Activated CD8-positive, alpha-beta memory T cell treated with anti-CD3 and anti-CD28 coated beads, Interleukin-2, amount 10 ng/mL, durations not matched to agents 7 days and 5 days (primary cell): Measurements from ENCODE around the gene PCDHAC2. TPM values are rescaled to one million over a fixed set of nuclear protein-coding genes. Genes with fewer than 3 reads are reported as not detected.

Source experiments
- ATAC-seq: fragments of 150-1000 bp; cut with Tn5 transposase; one replicate; pipeline ENCODE4 v1.10.0; 2021; ENCODE audit warnings: moderate library complexity
- CTCF ChIA-PET: fragments of 350-600 bp; sonication (Branson Sonifier 250); formaldehyde crosslinking; loops from one replicate; lab custom pipeline; 2021; ENCODE audit warnings: antibody characterized with exemption; lab: Charles Lee
- DNase-seq: peaks from one replicate; pipeline ENCODE4 v3.0.0-alpha.2; 2020
- H3K27ac Mint-ChIP-seq: one replicate; pipeline ENCODE4 v1.8.0; 2021; ENCODE audit warnings: mild to moderate bottlenecking, mixed read lengths
- H3K27me3 Mint-ChIP-seq: one replicate; pipeline ENCODE4 v1.8.0; 2021; ENCODE audit warnings: mixed read lengths
- H3K36me3 Mint-ChIP-seq: one replicate; pipeline ENCODE4 v1.8.0; 2021; ENCODE audit warnings: mild to moderate bottlenecking, mixed read lengths
- H3K4me1 Mint-ChIP-seq: one replicate; pipeline ENCODE4 v1.8.0; 2021; ENCODE audit warnings: mixed read lengths
- H3K4me3 Mint-ChIP-seq: one replicate; pipeline ENCODE4 v1.8.0; 2021; ENCODE audit warnings: mild to moderate bottlenecking, moderate library complexity, mixed read lengths
- H3K9me3 Mint-ChIP-seq: one replicate; pipeline ENCODE4 v1.8.0; 2022; ENCODE audit warnings: low read depth, mixed read lengths
- total RNA-seq, 2 experiments: library from RNA; stranded (reverse); gene quantifications; one replicate each; pipeline ENCODE4 v1.2.3, GENCODE V29; 2021

Gene PCDHAC2
- total RNA-seq, 2 experiments from 2014 or later = not detected

DNA sequence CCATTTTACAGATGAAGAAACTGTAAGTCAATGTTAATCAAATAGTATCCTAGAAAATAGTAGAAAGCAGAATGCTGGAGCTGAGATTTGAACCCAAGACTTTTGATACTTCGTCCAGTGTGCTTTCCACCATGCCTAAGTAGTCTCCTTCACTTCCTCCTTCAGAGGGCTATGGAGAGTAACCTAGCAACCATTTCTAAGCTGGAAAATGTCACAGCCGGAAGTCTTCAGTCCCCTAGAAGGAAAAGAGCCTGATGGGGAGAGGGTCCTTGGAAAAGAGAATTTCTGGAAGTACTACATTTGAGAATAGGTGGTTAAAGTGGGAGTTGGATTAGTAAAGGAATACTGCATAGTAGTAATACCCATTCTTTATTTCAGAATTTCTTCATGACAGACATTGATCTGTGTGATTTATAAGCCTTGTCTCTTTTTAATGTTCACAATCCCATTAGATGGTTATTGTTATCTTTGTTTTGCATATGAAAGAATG, 32.7 kb downstream of the PCDHAC2 start:
- no peak overlapping the region for H3K27ac Mint-ChIP-seq
- H3K9me3 Mint-ChIP-seq = no peaks in the 10 kb centered on the region
- CTCF ChIA-PET = no interaction called here
- H3K27me3 Mint-ChIP-seq = peaks cover 17% of the 10 kb centered on the region
- DNase-seq (no peak), ATAC-seq (no peak)
- H3K36me3 Mint-ChIP-seq = no peaks in the 10 kb centered on the region
- no peak overlapping the region for H3K4me3 Mint-ChIP-seq
- H3K4me1 Mint-ChIP-seq = no peaks in the 10 kb centered on the region

GRCh38 chr5:141001446-141001843, 35.2 kb downstream of the PCDHAC2 start:
- Mint-ChIP-seq H3K9me3 (no peaks in the 10 kb centered on the region), H3K36me3 (no peaks in the 10 kb centered on the region), H3K27me3 (peaks cover 17% of the 10 kb centered on the region), H3K4me3 (no peak overlapping the region), H3K27ac (no peak overlapping the region), H3K4me1 (no peaks in the 10 kb centered on the region)
- CTCF ChIA-PET = no interaction called here
- DNase-seq = no peak
- ATAC-seq = no peak

DNA sequence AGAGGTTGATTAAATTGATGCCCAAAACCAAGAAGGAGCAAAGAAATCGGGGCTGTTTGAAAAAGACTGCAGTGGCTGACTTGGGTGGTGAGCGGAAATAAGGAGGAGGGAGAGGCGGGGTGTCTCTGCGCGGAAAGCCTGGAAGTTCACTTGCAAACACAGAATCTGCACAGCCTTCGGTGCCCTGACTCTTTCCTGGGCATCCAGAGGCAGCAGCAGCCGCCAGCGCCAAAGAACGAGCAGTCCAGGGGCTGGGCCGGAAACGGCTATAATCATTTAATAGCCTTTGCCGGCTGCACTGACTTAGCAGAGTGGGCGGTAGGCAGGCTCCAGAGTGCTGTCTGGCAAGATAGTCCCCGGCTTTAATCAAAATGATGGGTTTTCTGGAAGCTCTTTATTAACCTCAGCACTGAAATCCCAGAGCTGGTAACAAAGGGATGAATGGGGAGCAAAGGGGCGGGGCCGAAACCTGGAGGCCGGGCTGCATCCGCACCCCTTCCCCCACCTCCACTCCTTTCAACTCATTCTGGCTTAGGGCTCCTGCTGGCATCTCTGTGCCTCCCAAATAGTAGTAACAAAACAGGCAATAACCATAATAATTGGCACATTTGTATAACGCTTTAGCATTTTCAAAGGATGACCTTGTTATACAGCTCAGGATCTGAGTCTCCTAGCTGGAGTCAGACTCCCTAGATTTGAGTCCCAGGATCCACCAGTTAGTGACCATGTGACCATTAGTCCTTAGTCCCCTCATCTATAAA, 35.7 kb downstream of the PCDHAC2 start:
- H3K9me3 Mint-ChIP-seq = no peaks in the 10 kb centered on the region

GRCh38 chr5:141002605-141002965, 36.3 kb downstream of the PCDHAC2 start:
- no peak overlapping the region for H3K27ac Mint-ChIP-seq
- H3K27me3 Mint-ChIP-seq = peaks cover 17% of the 10 kb centered on the region
- no peak for ATAC-seq

More for the DNA sequence above, 35.7 kb downstream of the PCDHAC2 start:
- H3K4me3 Mint-ChIP-seq = no peak overlapping the region
- DNase-seq = no peak
- no peaks in the 10 kb centered on the region for H3K36me3 Mint-ChIP-seq
- H3K27ac Mint-ChIP-seq = no peak overlapping the region
- ATAC-seq = no peak
- peaks cover 17% of the 10 kb centered on the region for H3K27me3 Mint-ChIP-seq
- CTCF ChIA-PET = no interaction called here
- no peaks in the 10 kb centered on the region for H3K4me1 Mint-ChIP-seq

DNA sequence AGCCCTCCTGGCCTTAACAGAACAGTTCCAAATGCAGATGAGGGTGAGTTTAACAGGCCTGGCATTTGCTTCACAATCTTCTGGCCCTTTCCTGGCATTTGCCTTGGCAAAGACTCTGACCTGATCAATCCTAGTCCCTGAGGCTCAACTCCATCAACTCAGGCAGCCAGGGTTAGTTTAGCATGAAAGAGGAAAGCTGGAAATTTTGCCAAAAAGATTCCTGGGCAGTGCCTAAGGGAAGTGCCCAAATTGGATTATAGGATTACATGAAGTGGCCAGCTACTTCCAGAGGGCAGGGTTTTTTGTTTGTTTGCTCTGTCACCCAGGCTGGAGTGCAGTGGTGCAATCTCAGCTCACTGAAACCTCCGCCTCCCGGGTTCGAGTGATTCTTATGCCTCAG, 36.8 kb downstream of the PCDHAC2 start:
- no peaks in the 10 kb centered on the region for H3K9me3 Mint-ChIP-seq
- H3K4me1 Mint-ChIP-seq = no peaks in the 10 kb centered on the region
- no peak for DNase-seq
- H3K27ac Mint-ChIP-seq = no peak overlapping the region
- CTCF ChIA-PET = no interaction called here
- peaks cover 17% of the 10 kb centered on the region for H3K27me3 Mint-ChIP-seq
- no peak overlapping the region for H3K4me3 Mint-ChIP-seq
- H3K36me3 Mint-ChIP-seq = no peaks in the 10 kb centered on the region
- no peak for ATAC-seq

More at GRCh38 chr5:141002605-141002965, 36.3 kb downstream of the PCDHAC2 start:
- CTCF ChIA-PET = no interaction called here
- DNase-seq = no peak
- no peak overlapping the region for H3K4me3 Mint-ChIP-seq
- no peaks in the 10 kb centered on the region for H3K4me1 Mint-ChIP-seq
- H3K36me3 Mint-ChIP-seq = no peaks in the 10 kb centered on the region
- no peaks in the 10 kb centered on the region for H3K9me3 Mint-ChIP-seq

DNA sequence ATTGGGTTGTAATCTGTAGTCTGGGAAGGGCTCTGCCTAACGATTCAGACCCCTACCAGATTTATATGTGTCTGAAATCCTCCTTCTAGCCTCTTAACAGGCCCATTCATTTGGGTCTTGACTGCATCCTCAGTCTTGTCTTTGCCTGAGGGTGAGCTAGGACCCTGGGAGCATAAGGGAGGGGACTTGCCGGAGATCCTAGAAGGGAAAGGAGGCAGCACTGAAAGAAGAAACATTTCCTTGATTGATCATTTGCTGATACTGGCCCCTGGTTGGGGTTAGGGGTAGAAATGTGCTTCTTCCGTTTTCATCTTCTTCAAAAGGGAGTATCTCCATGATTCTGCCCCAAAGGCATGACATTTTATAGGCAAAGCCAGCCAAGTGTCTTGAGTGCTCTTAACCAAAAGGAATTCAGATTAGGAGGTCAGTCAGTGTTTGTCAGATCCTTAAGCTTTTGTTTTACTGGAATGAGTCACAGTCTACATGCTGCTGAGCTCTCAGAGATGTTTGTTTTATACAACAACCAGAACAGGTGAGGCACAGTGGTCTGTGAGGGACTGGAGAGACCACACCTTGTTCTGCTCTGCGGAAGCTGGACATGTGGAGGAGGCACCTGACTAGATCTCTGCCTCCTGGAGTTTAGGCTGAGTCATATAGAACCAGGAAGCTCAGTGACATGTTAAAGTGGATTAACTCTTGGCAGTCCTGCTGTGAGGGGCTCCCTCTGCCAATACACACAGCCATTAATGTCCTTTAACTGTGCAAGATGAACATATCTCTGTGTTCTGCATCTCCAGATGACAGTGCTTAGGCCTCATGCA, 37.7 kb downstream of the PCDHAC2 start:
- Mint-ChIP-seq H3K4me3 (no peak overlapping the region), H3K9me3 (no peaks in the 10 kb centered on the region), H3K27ac (no peak overlapping the region), H3K27me3 (peaks cover 17% of the 10 kb centered on the region), H3K36me3 (no peaks in the 10 kb centered on the region), H3K4me1 (no peaks in the 10 kb centered on the region)
- CTCF ChIA-PET = no interaction called here
- no peak for DNase-seq
- ATAC-seq = no peak

DNA sequence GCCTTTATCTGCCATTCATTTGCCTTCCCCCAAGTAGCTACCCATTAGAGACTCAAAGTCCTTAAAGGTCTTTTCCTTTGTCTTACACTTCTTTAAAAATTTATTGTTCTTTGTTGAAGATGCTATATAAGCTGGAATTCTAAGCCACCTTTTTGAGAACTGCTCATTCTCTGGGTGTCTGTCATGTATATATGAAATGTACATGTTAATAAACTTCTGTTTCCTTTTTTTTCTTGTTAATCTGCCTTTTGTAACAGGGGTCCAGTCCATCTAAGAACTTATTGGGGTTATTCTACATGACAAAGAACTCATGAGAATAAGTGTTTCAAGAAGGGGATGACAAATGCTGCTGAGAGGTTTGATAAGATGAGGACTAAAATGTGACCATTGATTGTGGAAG, 41.5 kb downstream of the PCDHAC2 start:
- Mint-ChIP-seq H3K9me3 (no peaks in the 10 kb centered on the region), H3K27me3 (no peaks in the 10 kb centered on the region), H3K36me3 (no peaks in the 10 kb centered on the region), H3K4me3 (no peak overlapping the region), H3K4me1 (no peaks in the 10 kb centered on the region), H3K27ac (no peak overlapping the region)
- no peak for DNase-seq
- ATAC-seq = no peak
- CTCF ChIA-PET = no interaction called here

DNA sequence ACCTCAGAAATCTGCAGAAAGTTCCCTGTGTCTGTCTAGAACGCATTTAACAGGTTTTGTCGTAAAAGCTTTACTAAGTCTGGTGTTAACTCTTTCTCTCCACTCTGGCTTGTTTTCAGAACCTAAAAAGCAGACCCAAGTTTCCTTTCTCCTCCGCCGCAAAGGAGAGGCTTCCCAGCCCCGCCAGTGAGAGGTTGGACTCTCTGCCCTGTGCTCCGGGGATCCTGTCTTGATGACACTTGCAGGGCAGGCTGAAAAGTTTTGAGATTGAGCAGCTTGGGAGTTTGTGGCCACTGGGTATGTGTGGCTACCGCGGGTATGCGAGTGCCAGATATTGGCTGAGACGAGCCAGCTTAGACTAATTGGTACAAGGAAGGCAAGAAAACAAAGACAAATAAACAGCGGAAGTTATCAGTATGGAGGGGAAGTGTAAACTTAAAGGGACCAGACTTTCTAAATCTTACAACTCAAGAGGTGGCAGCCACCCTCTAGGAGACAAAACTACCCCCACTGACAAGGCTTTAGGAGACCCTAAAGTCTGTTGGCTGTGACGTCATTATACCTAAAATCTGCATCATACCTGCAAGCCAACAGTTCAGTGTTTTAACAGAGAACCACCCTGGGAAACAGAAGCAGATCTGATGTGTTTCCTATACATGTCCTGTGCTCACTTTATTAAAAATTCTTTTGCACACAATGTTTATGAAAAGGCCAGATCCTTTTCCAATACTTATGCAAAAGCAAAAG, 43.9 kb downstream of the PCDHAC2 start:
- CTCF ChIA-PET = no interaction called here
- no peak for DNase-seq
- Mint-ChIP-seq H3K4me1 (no peaks in the 10 kb centered on the region), H3K36me3 (no peaks in the 10 kb centered on the region), H3K4me3 (no peak overlapping the region), H3K27ac (no peak overlapping the region), H3K9me3 (no peaks in the 10 kb centered on the region), H3K27me3 (no peaks in the 10 kb centered on the region)
- ATAC-seq = no peak

GRCh38 chr5:141017943-141018342, 51.7 kb downstream of the PCDHAC2 start:
- Mint-ChIP-seq H3K9me3 (no peaks in the 10 kb centered on the region), H3K27me3 (no peaks in the 10 kb centered on the region), H3K36me3 (no peaks in the 10 kb centered on the region), H3K27ac (no peak overlapping the region), H3K4me1 (no peaks in the 10 kb centered on the region), H3K4me3 (no peak overlapping the region)
- DNase-seq (no peak), ATAC-seq (no peak)
- CTCF ChIA-PET = no interaction called here

Other genes with a start within 250 kb of the PCDHAC2 start
- gene PCDHA1, start 180.3 kb upstream of the PCDHAC2 start, total RNA-seq = not detected
- gene PCDHA2, start 171.6 kb upstream of the PCDHAC2 start, total RNA-seq = not detected
- not detected for gene PCDHA3, start 165.4 kb upstream of the PCDHAC2 start, total RNA-seq
- gene PCDHA4, start 159.4 kb upstream of the PCDHAC2 start, total RNA-seq = not detected
- not detected for gene PCDHA5, start 144.9 kb upstream of the PCDHAC2 start, total RNA-seq
- not detected for gene PCDHA6, start 138.5 kb upstream of the PCDHAC2 start, total RNA-seq
- gene PCDHA7, start 132.2 kb upstream of the PCDHAC2 start, total RNA-seq = not detected
- gene PCDHA8, start 125.3 kb upstream of the PCDHAC2 start, total RNA-seq = not detected
- not detected for gene PCDHA9, start 118.1 kb upstream of the PCDHAC2 start, total RNA-seq
- not detected for gene PCDHA10, start 110.6 kb upstream of the PCDHAC2 start, total RNA-seq
- gene PCDHA11, start 97.5 kb upstream of the PCDHAC2 start, total RNA-seq = not detected
- not detected for gene PCDHA12, start 91.2 kb upstream of the PCDHAC2 start, total RNA-seq
- not detected for gene PCDHA13, start 84.4 kb upstream of the PCDHAC2 start, total RNA-seq
- gene PCDHAC1, start 40.2 kb upstream of the PCDHAC2 start, total RNA-seq = not detected
- gene PCDHB1, start 84.9 kb downstream of the PCDHAC2 start, total RNA-seq = not detected
- gene PCDHB2, start 128.1 kb downstream of the PCDHAC2 start, total RNA-seq = not detected
- not detected for gene PCDHB3, start 134.0 kb downstream of the PCDHAC2 start, total RNA-seq
- gene PCDHB4, start 155.3 kb downstream of the PCDHAC2 start, total RNA-seq = not detected
- gene PCDHB5, start 168.7 kb downstream of the PCDHAC2 start, total RNA-seq = not detected
- not detected for gene PCDHB6, start 183.6 kb downstream of the PCDHAC2 start, total RNA-seq
- gene PCDHB7, start 206.2 kb downstream of the PCDHAC2 start, total RNA-seq = not detected
- not detected for gene PCDHB8, start 211.3 kb downstream of the PCDHAC2 start, total RNA-seq
- not detected for gene PCDHB16, start 215.9 kb downstream of the PCDHAC2 start, total RNA-seq
- not detected for gene PCDHB9, start 220.7 kb downstream of the PCDHAC2 start, total RNA-seq
- not detected for gene PCDHB10, start 225.9 kb downstream of the PCDHAC2 start, total RNA-seq
- gene PCDHB11, start 233.2 kb downstream of the PCDHAC2 start, total RNA-seq = not detected
- not detected for gene PCDHB12, start 242.2 kb downstream of the PCDHAC2 start, total RNA-seq
- not detected for gene PCDHB13, start 247.4 kb downstream of the PCDHAC2 start, total RNA-seq